Brain pericyte (primary cell): ENCODE data around the gene CMC1.

ENCODE experiments used
- DNase-seq: peaks from one replicate; pipeline ENCODE4 v3.0.0-alpha.2; 2012; ENCODE audit warnings: low read depth, low spot score

CMC1 gene

GRCh38 chr3:28349469-28350000 is 108.1 kb downstream of the CMC1 start:
- no peak for DNase-seq
